IgD-negative memory B cell (primary cell): ENCODE results near the gene MAML1. TPM values are rescaled to one million over a fixed set of nuclear protein-coding genes. Genes with fewer than 3 reads are reported as not detected.

Source experiments
- H3K27ac Mint-ChIP-seq, 3 donors: one replicate each; pipeline ENCODE4 v1.8.0; 2020 to 2022; ENCODE audit warnings: mild to moderate bottlenecking in 3 of 3, mixed read lengths in 3 of 3, moderate library complexity in 1 of 3
- H3K27me3 Mint-ChIP-seq: one replicate; pipeline ENCODE4 v1.8.0; 2021; ENCODE audit warnings: mixed read lengths
- H3K36me3 Mint-ChIP-seq: one replicate; pipeline ENCODE4 v1.8.0; 2020; ENCODE audit warnings: mild to moderate bottlenecking, mixed read lengths
- H3K4me1 Mint-ChIP-seq, 3 donors: one replicate each; pipeline ENCODE4 v1.8.0; 2020 to 2022; ENCODE audit warnings: mixed read lengths in 3 of 3, mild to moderate bottlenecking in 1 of 3
- H3K4me3 Mint-ChIP-seq, 4 donors: one replicate each; pipeline ENCODE4 v1.8.0; 2020 to 2022; ENCODE audit warnings: mild to moderate bottlenecking in 4 of 4, mixed read lengths in 4 of 4, moderate library complexity in 3 of 4
- H3K9me3 Mint-ChIP-seq, 3 donors: one replicate each; pipeline ENCODE4 v1.8.0; 2020 to 2021; ENCODE audit warnings: mixed read lengths in 3 of 3, mild to moderate bottlenecking in 1 of 3
- polyA plus RNA-seq: library from polyadenylated mRNA; unstranded; fragments of 300-500 nt; fragmentation: Illumina TruSeq; gene quantifications from one replicate; pipeline ENCODE4 v1.2.3, GENCODE V29; 2021

The MAML1 gene
- polyA plus RNA-seq, 1 donor from 2014 or later, result 4.7 TPM

- Mint-ChIP-seq H3K27me3 (no peaks in the 10 kb centered on the region), H3K27ac (no peak overlapping the region)
Measured at GRCh38 chr5:179749857-179750508, 17.4 kb downstream of the MAML1 start.

GRCh38 chr5:179753971-179754370 is 21.3 kb downstream of the MAML1 start:
- H3K9me3 Mint-ChIP-seq, result no peaks in the 10 kb centered on the region
- peak overlapping the region in 1 of 3 donors; percentile 57 for H3K27ac Mint-ChIP-seq
- H3K36me3 Mint-ChIP-seq, result peaks cover 1% of the 10 kb centered on the region
- no peak overlapping the region for H3K4me3 Mint-ChIP-seq
- no peaks in the 10 kb centered on the region for H3K27me3 Mint-ChIP-seq
- peaks cover 9 to 30% (median 20%) of the 10 kb centered on the region in 3 donors for H3K4me1 Mint-ChIP-seq

More at GRCh38 chr5:179749857-179750508, 17.4 kb downstream of the MAML1 start:
- no peak overlapping the region for H3K4me3 Mint-ChIP-seq
- no peaks in the 10 kb centered on the region for H3K9me3 Mint-ChIP-seq
- H3K4me1 Mint-ChIP-seq, result peaks cover 16 to 28% (median 23%) of the 10 kb centered on the region in 3 donors
- peaks cover 5% of the 10 kb centered on the region for H3K36me3 Mint-ChIP-seq

GRCh38 chr5:179755022-179755421 is 22.4 kb downstream of the MAML1 start:
- Mint-ChIP-seq H3K4me3 (no peak overlapping the region), H3K27me3 (no peaks in the 10 kb centered on the region), H3K9me3 (no peaks in the 10 kb centered on the region), H3K27ac (peak overlapping the region; percentile 30 to 77 (median 57)), H3K36me3 (peaks cover 1% of the 10 kb centered on the region), H3K4me1 (peaks cover 14 to 38% (median 30%) of the 10 kb centered on the region in 3 donors)

- H3K4me3 Mint-ChIP-seq, result no peak overlapping the region
- H3K9me3 Mint-ChIP-seq, result no peaks in the 10 kb centered on the region
- peak overlapping the region in 1 of 3 donors; percentile 2 for H3K27ac Mint-ChIP-seq
- H3K4me1 Mint-ChIP-seq, result peaks cover 28 to 53% (median 52%) of the 10 kb centered on the region in 3 donors
- no peaks in the 10 kb centered on the region for H3K36me3 Mint-ChIP-seq
- no peaks in the 10 kb centered on the region for H3K27me3 Mint-ChIP-seq
Measured at GRCh38 chr5:179758955-179759354, 26.3 kb downstream of the MAML1 start.

- H3K4me3 Mint-ChIP-seq, result peak overlapping the region in 1 of 4 donors; percentile 24
- H3K36me3 Mint-ChIP-seq, result no peaks in the 10 kb centered on the region
- peaks cover 28 to 48% (median 47%) of the 10 kb centered on the region in 3 donors for H3K4me1 Mint-ChIP-seq
- no peaks in the 10 kb centered on the region for H3K27me3 Mint-ChIP-seq
- H3K27ac Mint-ChIP-seq, result peak overlapping the region in 2 of 3 donors; percentile 55 to 90
- no peaks in the 10 kb centered on the region for H3K9me3 Mint-ChIP-seq
Measured at GRCh38 chr5:179759581-179760551, 27.2 kb downstream of the MAML1 start.

GRCh38 chr5:179762079-179762780 is 29.6 kb downstream of the MAML1 start:
- H3K36me3 Mint-ChIP-seq, result peaks cover 1% of the 10 kb centered on the region
- H3K27ac Mint-ChIP-seq, result peak overlapping the region; percentile 20 to 74 (median 54)
- peaks cover 25 to 37% (median 35%) of the 10 kb centered on the region in 3 donors for H3K4me1 Mint-ChIP-seq
- H3K4me3 Mint-ChIP-seq, result peak overlapping the region in 2 of 4 donors; percentile 10 to 28
- H3K9me3 Mint-ChIP-seq, result no peaks in the 10 kb centered on the region
- H3K27me3 Mint-ChIP-seq, result no peaks in the 10 kb centered on the region

- Mint-ChIP-seq H3K27me3 (no peaks in the 10 kb centered on the region), H3K9me3 (no peaks in the 10 kb centered on the region), H3K36me3 (peaks cover 1% of the 10 kb centered on the region), H3K27ac (peak overlapping the region; percentile 54 to 86 (median 74)), H3K4me3 (no peak overlapping the region), H3K4me1 (peaks cover 25 to 38% (median 35%) of the 10 kb centered on the region in 3 donors)
Measured at GRCh38 chr5:179762781-179763176, 30.2 kb downstream of the MAML1 start.

GRCh38 chr5:179763215-179763945 is 30.8 kb downstream of the MAML1 start:
- Mint-ChIP-seq H3K9me3 (no peaks in the 10 kb centered on the region), H3K27me3 (no peaks in the 10 kb centered on the region), H3K4me1 (peaks cover 25 to 39% (median 35%) of the 10 kb centered on the region in 3 donors), H3K4me3 (no peak overlapping the region), H3K27ac (peak overlapping the region in 2 of 3 donors; percentile 54 to 86), H3K36me3 (peaks cover 1% of the 10 kb centered on the region)

- H3K36me3 Mint-ChIP-seq, result peaks cover 1% of the 10 kb centered on the region
- H3K4me1 Mint-ChIP-seq, result peaks cover 25 to 37% (median 35%) of the 10 kb centered on the region in 3 donors
- H3K4me3 Mint-ChIP-seq, result no peak overlapping the region
- peak overlapping the region in 1 of 3 donors; percentile 86 for H3K27ac Mint-ChIP-seq
- no peaks in the 10 kb centered on the region for H3K27me3 Mint-ChIP-seq
- no peaks in the 10 kb centered on the region for H3K9me3 Mint-ChIP-seq
Measured at GRCh38 chr5:179764056-179764455, 31.4 kb downstream of the MAML1 start.

- peak overlapping the region in 1 of 3 donors; percentile 35 for H3K27ac Mint-ChIP-seq
- H3K9me3 Mint-ChIP-seq, result no peaks in the 10 kb centered on the region
- no peaks in the 10 kb centered on the region for H3K27me3 Mint-ChIP-seq
- peaks cover 16 to 28% (median 21%) of the 10 kb centered on the region in 3 donors for H3K4me1 Mint-ChIP-seq
- no peak overlapping the region for H3K4me3 Mint-ChIP-seq
- H3K36me3 Mint-ChIP-seq, result peaks cover 2% of the 10 kb centered on the region
Measured at GRCh38 chr5:179765400-179765799, 32.8 kb downstream of the MAML1 start.

- Mint-ChIP-seq H3K36me3 (peaks cover 4% of the 10 kb centered on the region), H3K4me3 (no peak overlapping the region), H3K4me1 (peaks cover 13 to 26% (median 17%) of the 10 kb centered on the region in 3 donors)
Measured at GRCh38 chr5:179766021-179766725, 33.6 kb downstream of the MAML1 start.

GRCh38 chr5:179766726-179767455 is 34.3 kb downstream of the MAML1 start:
- H3K27ac Mint-ChIP-seq, result peak overlapping the region in 1 of 3 donors; percentile 59
- no peaks in the 10 kb centered on the region for H3K9me3 Mint-ChIP-seq
- H3K4me1 Mint-ChIP-seq, result peaks cover 9 to 22% (median 15%) of the 10 kb centered on the region in 3 donors

More at GRCh38 chr5:179766021-179766725, 33.6 kb downstream of the MAML1 start:
- Mint-ChIP-seq H3K9me3 (no peaks in the 10 kb centered on the region), H3K27ac (peak overlapping the region in 1 of 3 donors; percentile 59), H3K27me3 (no peaks in the 10 kb centered on the region)

More at GRCh38 chr5:179766726-179767455, 34.3 kb downstream of the MAML1 start:
- Mint-ChIP-seq H3K4me3 (no peak overlapping the region), H3K27me3 (no peaks in the 10 kb centered on the region), H3K36me3 (peaks cover 4% of the 10 kb centered on the region)
